NCI-H2196 (cell line): ENCODE measurements around the gene SKI.

Experiments used
- DNase-seq: peaks from one replicate; lab custom pipeline; 2025; ENCODE audit not compliant: unreplicated experiment; lab: John Stamatoyannopoulos, UW

SKI gene

DNA sequence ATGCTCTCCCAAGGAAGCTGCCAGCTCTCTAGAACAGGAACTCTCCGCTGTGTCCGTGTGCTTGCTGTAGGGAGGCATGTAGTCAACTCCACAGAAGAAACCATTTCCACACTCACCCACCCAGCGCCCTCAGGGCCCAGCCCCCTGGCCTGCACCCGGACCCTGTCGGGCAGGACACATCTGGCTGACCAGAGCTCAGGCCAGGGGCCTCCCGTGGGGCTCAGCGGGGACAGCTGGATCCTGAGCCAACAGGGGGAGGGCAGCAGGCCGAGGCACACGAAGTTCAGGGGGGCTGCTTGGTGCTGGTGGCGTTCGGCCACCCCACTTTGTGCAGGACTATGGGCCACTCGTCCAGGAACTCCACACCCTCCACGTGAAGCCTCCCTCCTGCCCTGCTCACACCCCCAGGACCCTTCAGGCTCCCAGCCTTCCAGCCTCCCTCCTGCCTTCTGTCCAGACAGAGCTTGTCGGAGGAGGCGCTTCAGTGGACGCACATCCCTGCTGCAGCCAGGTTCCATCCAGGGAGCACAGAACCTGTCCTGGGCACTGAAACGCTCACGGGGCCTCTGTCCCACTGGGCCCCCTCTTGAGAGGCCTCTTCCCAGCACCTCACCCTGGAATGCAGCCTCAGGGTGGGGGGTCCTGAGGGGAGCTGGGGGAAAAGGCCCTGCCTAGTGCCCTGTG lies 18.6 kb upstream of the SKI start:
- DNase-seq = no peak

- DNase-seq = no peak
These were observed 17.9 kb upstream of the SKI start for GRCh38 chr1:2210084-2210653.

DNA sequence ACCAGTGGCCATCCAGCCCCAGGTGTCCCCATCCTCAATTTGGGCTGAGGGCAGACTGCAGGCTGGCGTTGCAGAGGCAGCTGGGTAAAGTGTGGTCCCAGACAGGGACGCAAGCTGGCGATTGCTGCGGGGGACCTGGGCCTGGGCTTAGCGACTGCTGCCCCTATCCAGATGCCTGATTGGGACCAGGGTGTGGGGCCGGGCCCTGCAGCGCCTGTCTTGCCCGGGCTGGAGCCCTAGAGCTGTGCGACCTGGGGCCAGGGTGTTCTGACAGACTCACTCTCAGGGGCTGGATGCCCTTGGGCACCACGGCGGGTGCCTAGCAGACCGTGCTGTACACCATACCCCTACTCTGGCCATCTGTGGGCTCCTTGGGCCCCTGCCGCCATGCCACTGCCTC lies 17.3 kb upstream of the SKI start:
- DNase-seq = no peak

DNA sequence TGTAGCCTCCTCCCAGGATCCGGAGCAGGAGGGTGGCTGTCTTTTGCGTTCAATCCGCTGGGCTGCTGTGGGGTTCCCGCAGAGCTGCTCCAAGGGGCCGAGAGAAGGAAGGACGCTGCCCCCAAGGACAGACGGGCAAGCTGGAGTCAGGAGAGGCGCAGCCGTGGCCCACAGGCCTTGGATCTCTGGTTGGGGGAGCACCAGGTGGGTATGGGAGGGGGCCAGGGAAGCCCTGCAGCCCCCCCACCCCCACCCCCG lies 15.9 kb upstream of the SKI start:
- no peak for DNase-seq

- no peak for DNase-seq
These were observed 15.3 kb upstream of the SKI start for GRCh38 chr1:2212532-2213491.

DNA sequence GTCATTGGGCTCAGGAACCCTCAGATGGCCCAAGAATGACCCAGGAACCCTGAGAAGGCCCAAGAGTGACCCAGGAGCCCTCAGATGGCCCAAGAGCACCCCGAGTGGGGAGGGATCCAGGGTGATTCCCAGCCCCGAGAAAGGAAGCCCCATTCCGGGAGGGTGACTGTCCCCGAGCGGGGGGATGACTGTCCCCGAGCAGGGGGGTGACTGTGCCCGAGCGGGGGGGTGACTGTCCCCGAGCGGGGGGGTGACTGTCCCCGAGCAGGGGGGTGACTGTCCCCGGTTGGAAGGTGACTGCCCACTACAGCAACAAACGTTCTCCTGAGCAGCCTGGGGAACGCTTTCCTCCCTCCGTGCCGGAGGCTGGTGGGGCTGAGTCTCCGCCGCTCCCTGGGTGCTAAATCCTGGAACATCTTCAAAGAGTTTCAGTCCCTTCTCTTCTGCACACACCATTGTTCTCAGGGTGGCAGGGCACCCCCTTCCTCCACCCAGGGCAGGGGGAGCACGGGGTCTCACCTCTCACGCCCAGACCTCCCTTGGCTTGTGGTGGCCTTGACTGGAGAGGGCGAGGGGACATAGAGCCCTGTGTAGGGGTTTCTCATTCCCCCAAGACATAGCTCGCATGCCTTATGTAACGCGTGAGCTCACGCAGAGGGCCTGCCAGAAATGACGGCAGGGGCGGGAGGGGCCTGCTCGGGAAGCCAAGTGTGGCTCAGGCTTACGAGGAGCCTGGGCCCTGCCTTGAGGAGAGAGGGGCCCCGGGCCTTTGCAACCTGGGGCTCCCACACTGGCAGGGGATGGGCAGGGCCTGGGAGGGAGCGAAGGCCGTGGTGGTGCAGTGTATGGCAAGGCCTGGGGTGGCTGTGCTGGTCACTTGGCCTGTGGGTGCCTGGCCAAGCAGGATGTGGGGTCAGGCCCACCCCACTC lies 14.3 kb upstream of the SKI start:
- DNase-seq = no peak

GRCh38 chr1:2214541-2215241 lies 13.4 kb upstream of the SKI start:
- DNase-seq = no peak

DNA sequence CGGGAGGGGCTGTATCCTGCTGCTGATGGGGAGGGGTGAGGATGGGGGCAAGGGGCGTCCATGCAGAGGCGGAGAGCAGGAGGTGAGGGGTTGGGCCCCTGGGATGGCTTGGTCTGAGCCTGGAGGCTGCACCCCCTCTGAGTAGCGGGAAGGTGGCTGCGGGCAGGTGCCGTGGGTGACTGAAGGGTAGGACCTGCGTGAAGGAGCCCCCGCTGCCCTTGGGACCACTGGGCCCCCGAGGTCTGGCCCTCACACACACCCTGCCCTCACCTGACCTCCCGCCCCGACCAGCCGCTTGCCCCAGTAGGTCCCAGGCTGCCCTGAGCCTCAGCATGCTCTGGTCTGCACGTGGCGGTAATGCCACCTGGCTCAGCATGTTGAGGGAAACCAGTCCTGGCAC lies 12.8 kb upstream of the SKI start:
- no peak for DNase-seq

DNA sequence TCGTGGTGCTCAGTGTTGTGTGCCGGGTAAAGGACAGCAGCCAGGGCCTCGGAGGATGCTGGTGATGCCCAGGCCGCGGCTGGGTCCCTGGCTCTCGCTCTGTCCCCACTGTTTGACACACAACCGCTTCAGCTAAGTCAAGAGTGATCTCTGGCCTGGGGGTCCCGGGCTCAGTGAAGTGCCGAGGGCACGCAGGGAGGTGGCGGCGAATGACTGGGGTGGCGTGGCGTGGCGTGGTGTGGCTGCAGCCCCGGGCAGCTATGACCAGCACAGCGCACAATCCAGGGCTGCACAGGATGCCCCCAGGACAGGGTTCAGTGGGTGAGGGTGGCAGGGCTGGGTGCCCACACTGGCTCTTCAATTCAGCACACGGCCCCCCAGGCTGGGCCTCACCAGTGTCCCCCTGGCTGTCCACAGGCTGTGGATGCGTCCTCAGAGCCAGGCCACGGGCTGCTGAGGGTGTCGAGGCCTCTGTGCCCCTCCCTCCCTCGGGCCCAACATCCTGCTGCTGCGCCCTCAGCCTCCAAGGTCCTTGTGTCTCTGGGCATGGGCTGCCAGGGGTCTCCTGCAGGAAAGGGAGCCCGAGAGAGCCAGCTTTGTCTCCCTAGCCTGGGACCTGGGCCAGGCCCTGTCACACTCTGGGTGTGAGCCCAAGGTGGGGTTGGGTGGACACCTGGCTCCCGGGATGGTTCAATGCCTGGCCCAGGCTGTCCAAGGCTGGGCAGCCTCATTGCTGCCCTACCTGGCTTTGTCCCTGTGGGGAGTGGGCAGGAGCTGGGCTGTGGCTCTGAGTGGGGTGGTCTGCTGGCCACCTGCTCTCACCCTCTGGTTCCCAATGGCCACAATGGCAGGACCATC lies 12.0 kb upstream of the SKI start:
- DNase-seq = no peak

- DNase-seq = no peak
These were observed 11.4 kb upstream of the SKI start for GRCh38 chr1:2216767-2217058.

DNA sequence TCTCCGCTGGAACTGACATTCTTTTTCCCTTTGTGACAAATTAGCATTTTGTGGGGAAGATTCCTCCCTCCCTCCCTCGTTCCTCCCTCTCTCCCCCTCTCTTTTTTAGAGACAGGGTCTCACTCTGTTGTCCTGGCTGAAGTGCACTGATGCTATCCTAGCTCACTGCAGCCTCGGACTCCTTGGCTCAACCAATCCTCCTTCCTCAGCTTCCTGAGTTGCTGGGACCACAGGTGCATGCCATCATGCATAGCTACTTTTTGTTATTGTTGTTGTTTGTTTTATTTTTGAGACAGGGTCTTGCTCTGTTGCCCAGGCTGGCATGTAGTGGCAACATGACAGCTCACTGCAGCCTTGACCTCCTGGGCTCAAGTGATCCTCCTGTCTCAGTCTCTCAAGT lies 6.8 kb upstream of the SKI start:
- no peak for DNase-seq

- DNase-seq = no peak
These were observed 3.9 kb upstream of the SKI start for GRCh38 chr1:2224170-2224584.

DNA sequence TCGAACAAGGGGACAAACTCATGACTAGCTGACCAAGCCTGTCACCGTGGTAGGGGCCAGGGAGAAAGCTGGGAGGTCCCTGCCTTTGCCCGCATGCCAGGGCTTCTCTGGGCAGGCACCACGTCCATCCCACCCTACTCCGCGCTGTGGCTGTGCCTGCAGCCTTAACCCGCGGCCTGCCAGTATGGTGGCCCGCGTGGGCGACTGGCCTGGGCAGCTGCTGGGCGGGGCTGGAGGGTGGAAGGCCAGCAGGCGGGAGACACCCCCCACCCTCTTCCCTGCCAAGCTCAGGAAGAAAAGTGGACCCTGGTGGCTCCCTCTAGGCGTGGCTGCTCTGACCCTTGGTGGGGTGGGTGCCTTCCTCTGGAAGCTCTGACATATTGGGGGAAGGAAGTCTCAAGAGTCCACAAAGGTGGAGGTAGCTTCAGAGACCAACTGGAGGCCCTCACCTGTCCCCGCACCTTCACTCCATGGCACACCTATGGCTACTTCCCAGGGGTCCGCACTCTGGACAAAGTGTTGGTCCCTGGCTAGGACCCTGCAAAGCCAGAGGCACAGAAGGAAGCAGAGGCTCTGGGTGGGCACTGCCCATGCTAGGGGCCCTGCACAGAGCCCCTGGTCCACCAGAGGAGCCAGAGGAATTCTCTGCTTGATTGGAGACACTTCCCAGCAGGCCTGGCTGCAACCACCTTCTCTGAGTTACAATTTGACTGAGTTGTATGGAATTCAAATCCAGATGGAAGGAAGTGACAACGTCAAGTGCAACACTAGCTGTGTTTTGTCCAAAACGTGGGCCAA lies 3.3 kb upstream of the SKI start:
- no peak for DNase-seq

DNA sequence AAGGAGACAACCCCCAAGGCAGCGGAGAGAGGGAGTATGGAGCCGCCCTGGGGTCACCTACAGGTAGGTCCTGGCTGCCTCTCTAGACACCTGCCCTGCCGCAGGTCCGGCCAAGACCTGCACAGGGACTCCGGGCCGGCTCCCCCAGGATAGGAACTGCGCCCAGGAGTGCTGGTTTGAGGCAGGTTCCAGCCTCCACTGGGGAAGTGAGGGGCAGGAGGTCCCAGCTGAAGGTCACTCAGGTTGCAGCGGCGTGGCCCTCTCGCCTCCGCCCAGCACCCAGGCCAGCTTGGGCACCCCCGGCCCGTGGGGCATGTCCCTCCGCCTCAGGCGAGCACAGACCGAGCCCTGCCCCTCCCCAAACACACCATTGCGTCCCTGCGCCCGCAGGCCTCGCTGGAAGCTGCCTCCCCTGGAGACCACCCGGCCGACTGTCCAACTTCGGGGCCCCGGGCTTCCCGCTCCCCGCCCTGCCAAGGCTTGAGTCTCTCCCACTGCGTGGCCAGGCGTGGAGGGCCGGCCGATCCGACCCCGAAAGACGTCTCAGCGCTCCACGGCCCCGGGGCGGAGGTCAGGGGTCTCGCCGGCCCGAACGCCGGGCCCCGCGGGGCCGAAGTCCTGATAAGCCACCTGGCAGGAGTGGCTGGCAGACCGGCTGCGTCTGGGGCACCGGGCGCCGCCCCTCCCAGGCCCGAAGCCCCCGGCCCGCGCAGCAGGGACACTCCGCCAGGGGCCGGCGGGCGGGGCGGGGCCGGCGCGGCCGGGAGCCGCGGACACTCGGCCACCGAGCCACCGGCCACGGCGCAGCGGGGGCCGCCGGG lies 1.4 kb upstream of the SKI start:
- DNase-seq = no peak

DNA sequence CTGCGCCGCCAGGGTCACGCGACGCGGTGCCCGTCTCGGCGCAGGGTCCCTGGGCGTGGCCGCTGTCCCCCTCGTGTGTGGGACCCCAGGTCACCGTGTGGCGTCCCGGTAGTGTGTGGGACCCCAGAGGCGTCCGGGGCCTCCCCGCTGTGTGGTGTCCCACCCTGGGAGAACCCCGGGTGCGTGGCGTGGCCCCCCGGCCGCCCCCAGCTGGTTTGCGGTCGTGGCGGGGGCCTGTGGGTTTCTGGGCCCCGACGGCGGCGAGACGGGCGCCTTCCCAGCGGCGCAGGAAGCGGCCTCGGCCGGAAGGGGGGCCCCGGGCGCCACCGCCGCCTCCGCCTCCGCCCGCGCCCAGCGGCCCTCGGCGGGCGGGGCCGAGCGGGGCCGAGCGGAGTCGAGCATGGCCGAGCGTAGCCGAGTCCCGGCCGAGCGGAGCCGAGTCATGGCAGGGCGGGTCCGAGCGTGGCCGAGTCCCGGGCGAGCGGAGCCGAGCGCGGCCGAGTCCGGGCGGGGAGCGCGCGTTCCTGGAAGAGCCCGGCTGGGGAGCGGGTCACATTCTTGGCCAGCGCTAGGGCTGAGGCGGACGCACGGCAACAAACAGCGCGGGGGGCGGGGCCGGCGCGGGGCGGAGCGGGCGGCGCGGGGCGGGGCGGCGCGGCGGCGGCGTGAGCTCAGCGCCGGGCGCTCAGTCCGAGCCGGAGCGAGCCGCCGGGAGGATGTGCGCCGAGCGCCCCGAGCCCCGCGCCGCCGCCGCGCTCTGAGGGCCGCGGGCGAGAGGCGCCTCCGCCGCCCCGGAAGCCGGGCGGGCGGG lies 568 bp upstream of the SKI start:
- peak; percentile 98 for DNase-seq

DNA sequence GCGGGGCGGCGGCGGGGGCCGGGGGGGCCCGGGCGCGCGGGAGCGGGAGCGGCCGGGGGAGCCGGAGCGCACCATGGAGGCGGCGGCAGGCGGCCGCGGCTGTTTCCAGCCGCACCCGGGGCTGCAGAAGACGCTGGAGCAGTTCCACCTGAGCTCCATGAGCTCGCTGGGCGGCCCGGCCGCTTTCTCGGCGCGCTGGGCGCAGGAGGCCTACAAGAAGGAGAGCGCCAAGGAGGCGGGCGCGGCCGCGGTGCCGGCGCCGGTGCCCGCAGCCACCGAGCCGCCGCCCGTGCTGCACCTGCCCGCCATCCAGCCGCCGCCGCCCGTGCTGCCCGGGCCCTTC lies 546 bp downstream of the SKI start:
- no peak for DNase-seq

DNA sequence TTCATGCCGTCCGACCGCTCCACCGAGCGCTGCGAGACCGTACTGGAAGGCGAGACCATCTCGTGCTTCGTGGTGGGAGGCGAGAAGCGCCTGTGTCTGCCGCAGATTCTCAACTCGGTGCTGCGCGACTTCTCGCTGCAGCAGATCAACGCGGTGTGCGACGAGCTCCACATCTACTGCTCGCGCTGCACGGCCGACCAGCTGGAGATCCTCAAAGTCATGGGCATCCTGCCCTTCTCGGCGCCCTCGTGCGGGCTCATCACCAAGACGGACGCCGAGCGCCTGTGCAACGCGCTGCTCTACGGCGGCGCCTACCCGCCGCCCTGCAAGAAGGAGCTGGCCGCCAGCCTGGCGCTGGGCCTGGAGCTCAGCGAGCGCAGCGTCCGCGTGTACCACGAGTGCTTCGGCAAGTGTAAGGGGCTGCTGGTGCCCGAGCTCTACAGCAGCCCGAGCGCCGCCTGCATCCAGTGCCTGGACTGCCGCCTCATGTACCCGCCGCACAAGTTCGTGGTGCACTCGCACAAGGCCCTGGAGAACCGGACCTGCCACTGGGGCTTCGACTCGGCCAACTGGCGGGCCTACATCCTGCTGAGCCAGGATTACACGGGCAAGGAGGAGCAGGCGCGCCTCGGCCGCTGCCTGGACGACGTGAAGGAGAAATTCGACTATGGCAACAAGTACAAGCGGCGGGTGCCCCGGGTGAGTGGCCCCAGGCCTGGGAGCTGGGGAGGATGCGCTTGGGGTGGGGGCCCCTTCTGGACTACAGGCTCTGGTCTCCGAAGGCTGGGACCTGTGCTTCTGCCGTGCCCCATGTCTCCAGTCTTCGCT lies 1.1 kb downstream of the SKI start:
- DNase-seq = peak; percentile 37
